Lung (tissue), 12 donors: Measurements from ENCODE around the gene PIAS2. TPM values are rescaled to one million over a fixed set of nuclear protein-coding genes. Genes with fewer than 3 reads are reported as not detected.

Experiments used
- ATAC-seq: fragments of 200-7000 bp; cut with Tn5 transposase; one replicate; pipeline ENCODE4 v1.9.1; 2020; ENCODE audit warnings: moderate number of reproducible peaks; ENCODE audit not compliant: insufficient read depth, low FRiP score
- DNase-seq, 3 donors: peaks; one replicate each; pipeline ENCODE4 v3.0.0-alpha.2; 2013 to 2017
- H3K27ac ChIP-seq, 2 donors: one replicate each; pipeline ENCODE4 v1.5.1; 2013; ENCODE audit warnings: mild to moderate bottlenecking in 2 of 2, moderate library complexity in 2 of 2, control low read depth in 1 of 2, inconsistent platforms in 1 of 2, low read depth in 1 of 2, low read length in 1 of 2
- H3K27me3 ChIP-seq, 3 donors: one replicate each; pipeline ENCODE4 v1.5.1; 2013; ENCODE audit warnings: low read length in 2 of 3; ENCODE audit not compliant: control insufficient read depth in 3 of 3, insufficient read depth in 3 of 3
- H3K36me3 ChIP-seq, 4 donors: one replicate each; pipeline ENCODE4 v1.5.1; 2013; ENCODE audit warnings: low read length in 4 of 4, mild to moderate bottlenecking in 1 of 4, moderate library complexity in 1 of 4; ENCODE audit not compliant: control insufficient read depth in 4 of 4, insufficient read depth in 4 of 4
- H3K4me1 ChIP-seq, 5 donors: one replicate each; pipeline ENCODE4 v1.5.1; 2013; ENCODE audit warnings: low read length in 5 of 5, mild to moderate bottlenecking in 2 of 5, moderate library complexity in 1 of 5; ENCODE audit not compliant: control insufficient read depth in 5 of 5, insufficient read depth in 5 of 5
- H3K4me3 ChIP-seq: one replicate; pipeline ENCODE4 v1.5.1; 2013; ENCODE audit warnings: mild to moderate bottlenecking, control low read depth, moderate library complexity
- H3K9ac ChIP-seq, 2 donors: one replicate each; pipeline ENCODE4 v1.5.1; 2013; ENCODE audit warnings: low read length in 2 of 2, control low read depth in 1 of 2; ENCODE audit not compliant: insufficient read depth in 1 of 2
- H3K9me3 ChIP-seq, 4 donors: one replicate each; pipeline ENCODE4 v1.5.1; 2013; ENCODE audit warnings: low read length in 3 of 4, mild to moderate bottlenecking in 1 of 4, moderate library complexity in 1 of 4; ENCODE audit not compliant: control insufficient read depth in 4 of 4, insufficient read depth in 3 of 4
- WGBS, 2 donors: extraction: QIAGEN DNeasy Blood & Tissue Kit; methylation state at CpG; one replicate each; pipeline ENCODE4 v1.1.7; 2013; 5-methylcytosine and 5-hydroxymethylcytosine counted together
- polyA plus RNA-seq, 2 donors: library from polyadenylated mRNA; stranded (reverse); fragments of 200-250 nt; gene quantifications; one replicate each; pipeline ENCODE4 v1.2.1, GENCODE V29; 2013
- total RNA-seq, 2 donors: library from RNA; depleted of rRNA in 1 of 2; stranded (reverse); fragments of >200 nt in 1 of 2; gene quantifications; one replicate each; pipeline ENCODE4 v1.2.1, GENCODE V29; 2014 to 2021
- TF ChIP-seq, protein P1 (sequence below): IDR thresholded peaks from 2 replicates; pipeline ENCODE4 v1.5.1; 2012; ENCODE audit warnings: mild to moderate bottlenecking; ENCODE audit errors: control extremely low read depth, extremely low read depth
- donor health status: control.
- donor health status: control.
- donor health status: Bipolar disorder and iron deficiency.
- donor health status: healthy.
- donor health status: DM: yes; HTN: yes; CAD: no.

PIAS2 gene
- total and polyA plus RNA-seq, 4 donors = 4.2 to 47.6 (median 18.0) TPM

- peaks cover 0 to 2% (median 0%) of the 10 kb centered on the region in 5 donors for H3K4me1 ChIP-seq
- H3K9me3 ChIP-seq = peaks cover 0 to 9% (median 4%) of the 10 kb centered on the region in 4 donors
- TF ChIP-seq, protein P1, sequence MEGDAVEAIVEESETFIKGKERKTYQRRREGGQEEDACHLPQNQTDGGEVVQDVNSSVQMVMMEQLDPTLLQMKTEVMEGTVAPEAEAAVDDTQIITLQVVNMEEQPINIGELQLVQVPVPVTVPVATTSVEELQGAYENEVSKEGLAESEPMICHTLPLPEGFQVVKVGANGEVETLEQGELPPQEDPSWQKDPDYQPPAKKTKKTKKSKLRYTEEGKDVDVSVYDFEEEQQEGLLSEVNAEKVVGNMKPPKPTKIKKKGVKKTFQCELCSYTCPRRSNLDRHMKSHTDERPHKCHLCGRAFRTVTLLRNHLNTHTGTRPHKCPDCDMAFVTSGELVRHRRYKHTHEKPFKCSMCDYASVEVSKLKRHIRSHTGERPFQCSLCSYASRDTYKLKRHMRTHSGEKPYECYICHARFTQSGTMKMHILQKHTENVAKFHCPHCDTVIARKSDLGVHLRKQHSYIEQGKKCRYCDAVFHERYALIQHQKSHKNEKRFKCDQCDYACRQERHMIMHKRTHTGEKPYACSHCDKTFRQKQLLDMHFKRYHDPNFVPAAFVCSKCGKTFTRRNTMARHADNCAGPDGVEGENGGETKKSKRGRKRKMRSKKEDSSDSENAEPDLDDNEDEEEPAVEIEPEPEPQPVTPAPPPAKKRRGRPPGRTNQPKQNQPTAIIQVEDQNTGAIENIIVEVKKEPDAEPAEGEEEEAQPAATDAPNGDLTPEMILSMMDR = no peak
- ATAC-seq (no peak), DNase-seq (no peak)
- peaks cover 6 to 13% (median 11%) of the 10 kb centered on the region in 4 donors for H3K36me3 ChIP-seq
- no peaks in the 10 kb centered on the region for H3K27me3 ChIP-seq
- H3K9ac ChIP-seq = no peak overlapping the region
- no peak overlapping the region for H3K27ac ChIP-seq
- no peak overlapping the region for H3K4me3 ChIP-seq
- WGBS, 2 donors = 97 to 99% methylated on average over 2 of the region's 2 CpGs
Measured at GRCh38 chr18:46894124-46894523, 23.2 kb downstream of the PIAS2 start.

DNA sequence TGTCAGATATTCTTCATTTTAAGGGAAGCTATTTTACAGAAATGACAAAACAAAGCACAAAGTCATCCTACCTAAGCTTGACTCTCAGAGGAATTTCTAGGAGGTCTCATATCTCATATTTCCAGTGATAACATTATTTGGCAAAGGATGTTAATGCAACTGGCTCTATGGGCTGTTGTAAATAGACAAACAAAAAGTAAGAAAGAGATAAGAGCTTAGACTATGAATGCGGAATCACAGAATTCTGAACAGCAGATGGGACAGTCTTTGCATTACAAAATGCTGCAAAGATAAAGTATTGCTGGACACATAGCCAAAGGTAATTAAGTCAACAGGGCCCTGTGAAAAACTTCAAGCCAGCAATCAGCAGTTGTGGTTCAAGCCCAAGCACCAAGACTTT lies 23.9 kb downstream of the PIAS2 start:
- no peak for DNase-seq
- Histone ChIP-seq H3K27me3 (no peaks in the 10 kb centered on the region), H3K4me1 (peaks cover 0 to 2% (median 0%) of the 10 kb centered on the region in 5 donors), H3K4me3 (no peak overlapping the region), H3K9ac (no peak overlapping the region), H3K27ac (no peak overlapping the region), H3K36me3 (peaks cover 10 to 21% (median 18%) of the 10 kb centered on the region in 4 donors), H3K9me3 (peaks cover 5 to 16% (median 10%) of the 10 kb centered on the region in 4 donors)
- no peak for ATAC-seq
- 83 to 88% methylated on average over 1 of the region's 1 CpG for WGBS, 2 donors
- TF ChIP-seq, protein P1 = no peak

DNA sequence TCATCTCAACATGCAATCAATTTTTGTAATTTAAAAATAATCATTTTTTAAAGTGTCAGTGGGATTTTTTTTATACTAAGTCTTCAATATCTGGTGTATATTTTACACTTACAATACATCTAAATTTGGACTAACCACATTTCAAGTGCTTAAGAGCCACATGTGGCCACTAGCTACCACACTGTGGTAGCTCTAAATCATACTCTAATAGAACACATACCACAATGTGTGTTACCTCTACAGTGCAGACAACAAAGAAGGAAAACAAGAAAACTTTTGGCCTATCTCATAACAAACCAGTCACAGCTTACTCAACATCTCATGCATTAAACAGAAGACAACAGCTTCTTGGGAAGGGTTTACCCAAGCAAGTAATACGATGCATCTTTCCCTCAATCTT lies 24.5 kb downstream of the PIAS2 start:
- TF ChIP-seq, protein P1 = no peak
- Histone ChIP-seq H3K9me3 (peaks cover 5 to 19% (median 10%) of the 10 kb centered on the region in 4 donors), H3K4me1 (peaks cover 0 to 2% (median 0%) of the 10 kb centered on the region in 5 donors), H3K27ac (no peak overlapping the region), H3K27me3 (no peaks in the 10 kb centered on the region), H3K4me3 (no peak overlapping the region), H3K9ac (no peak overlapping the region), H3K36me3 (peaks cover 10 to 22% (median 19%) of the 10 kb centered on the region in 4 donors)
- no peak for DNase-seq
- 92 to 93% methylated on average over 1 of the region's 1 CpG for WGBS, 2 donors
- no peak for ATAC-seq

- 78% methylated on average over 3 of the region's 3 CpGs for WGBS, 2 donors
- Histone ChIP-seq H3K27me3 (no peaks in the 10 kb centered on the region), H3K27ac (no peak overlapping the region), H3K9ac (no peak overlapping the region), H3K4me1 (peaks cover 0 to 2% (median 0%) of the 10 kb centered on the region in 5 donors), H3K4me3 (no peak overlapping the region), H3K9me3 (peaks cover 5 to 19% (median 10%) of the 10 kb centered on the region in 4 donors), H3K36me3 (peaks cover 10 to 22% (median 19%) of the 10 kb centered on the region in 4 donors)
- DNase-seq (no peak), ATAC-seq (no peak)
- TF ChIP-seq, protein P1 = no peak
Measured at GRCh38 chr18:46891742-46892214, 25.5 kb downstream of the PIAS2 start.
